SJCRH30 (cell line): ENCODE data around the gene ARMS2. TPM values are rescaled to one million over a fixed set of nuclear protein-coding genes. Genes with fewer than 3 reads are reported as not detected.
A peak's percentile ranks its signal among the peaks of the same experiment; 100 is the strongest.

Source experiments
- DNase-seq, 2 experiments: peaks; one replicate each; pipeline ENCODE4 v3.0.0-alpha.2; 2015 to 2020
- H3K27ac ChIP-seq: fragments of 250-450 bp; sonication (Bioruptor Pico); 2 replicates; pipeline ENCODE4 v1.5.1; 2020; ENCODE audit warnings: mild to moderate bottlenecking, moderate library complexity
- H3K27me3 ChIP-seq: fragments of 250-450 bp; sonication (Bioruptor Pico); 2 replicates; pipeline ENCODE4 v1.5.1; 2020; ENCODE audit warnings: mild to moderate bottlenecking, moderate library complexity
- H3K36me3 ChIP-seq: fragments of 250-450 bp; sonication (Bioruptor Pico); 2 replicates; pipeline ENCODE4 v1.5.1; 2020; ENCODE audit warnings: mild to moderate bottlenecking, moderate library complexity
- H3K4me1 ChIP-seq: fragments of 250-450 bp; sonication (Bioruptor Pico); 2 replicates; pipeline ENCODE4 v1.5.1; 2020; ENCODE audit warnings: mild to moderate bottlenecking, moderate library complexity
- H3K4me3 ChIP-seq: fragments of 250-450 bp; sonication (Bioruptor Pico); 2 replicates; pipeline ENCODE4 v1.5.1; 2020; ENCODE audit warnings: mild to moderate bottlenecking, moderate library complexity
- H3K9me3 ChIP-seq: fragments of 250-450 bp; sonication (Bioruptor Pico); replicated peaks from 2 replicates; pipeline ENCODE4 v1.5.1; 2020; ENCODE audit warnings: mild to moderate bottlenecking, moderate library complexity
- total RNA-seq: library from RNA; depleted of rRNA; stranded (reverse); fragments of >200 nt; shearing (Covaris generic); gene quantifications from 2 replicates; pipeline ENCODE4 v1.2.3, GENCODE V29; 2014

Gene ARMS2
- total RNA-seq, 1 experiment from 2014 or later = not detected

- H3K9me3 ChIP-seq = no peaks in the 10 kb centered on the region
- no peak overlapping the region for H3K4me3 ChIP-seq
- H3K27ac ChIP-seq = no peak overlapping the region
- H3K27me3 ChIP-seq = no peaks in the 10 kb centered on the region
- DNase-seq = no peak
- peaks cover 9% of the 10 kb centered on the region for H3K4me1 ChIP-seq
- no peaks in the 10 kb centered on the region for H3K36me3 ChIP-seq
These were observed 18.7 kb downstream of the ARMS2 start for GRCh38 chr10:122473116-122473515.

DNA sequence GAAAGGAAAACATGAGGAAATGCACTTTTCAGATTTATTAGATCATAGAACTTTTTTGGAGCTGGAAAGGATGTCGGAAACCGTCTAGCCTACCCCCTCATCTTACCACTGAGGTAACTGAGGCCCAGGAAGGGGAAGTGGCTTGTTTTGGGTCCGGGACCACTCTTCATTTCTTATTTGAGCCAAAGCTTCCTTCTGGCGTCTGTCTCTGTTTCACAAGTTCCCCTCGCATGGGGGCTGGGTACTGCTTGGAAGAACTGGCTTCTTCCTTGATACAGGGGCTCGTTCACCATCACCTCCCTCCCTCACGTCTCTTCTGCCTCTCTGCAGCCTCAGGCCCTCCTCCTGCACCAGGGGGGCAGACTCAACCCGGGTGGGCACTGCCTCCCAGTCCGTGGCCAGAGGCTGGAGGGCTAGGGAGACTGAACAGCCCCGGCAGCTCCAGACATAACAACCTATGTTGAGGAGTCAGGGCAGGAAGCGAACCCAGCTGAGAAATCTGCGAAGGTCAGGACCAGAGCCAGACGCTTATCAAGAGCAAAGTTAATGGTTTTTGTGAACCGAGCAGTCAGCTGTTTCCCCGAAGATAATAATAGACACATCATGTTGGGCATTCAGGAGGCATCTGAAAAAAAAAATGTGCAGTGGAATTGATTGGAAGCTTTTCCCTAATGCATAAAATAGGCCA lies 19.8 kb downstream of the ARMS2 start:
- Histone ChIP-seq H3K27ac (no peak overlapping the region), H3K4me1 (peaks cover 4% of the 10 kb centered on the region; the same call in 1 of the 2 replicates), H3K9me3 (no peaks in the 10 kb centered on the region), H3K27me3 (no peaks in the 10 kb centered on the region), H3K36me3 (no peaks in the 10 kb centered on the region), H3K4me3 (no peak overlapping the region)
- no peak for DNase-seq

GRCh38 chr10:122475100-122475499 lies 20.6 kb downstream of the ARMS2 start:
- Histone ChIP-seq H3K36me3 (no peaks in the 10 kb centered on the region), H3K27me3 (no peaks in the 10 kb centered on the region), H3K4me3 (no peak overlapping the region), H3K9me3 (no peaks in the 10 kb centered on the region), H3K27ac (no peak overlapping the region), H3K4me1 (no peaks in the 10 kb centered on the region)
- no peak for DNase-seq

- H3K36me3 ChIP-seq = no peaks in the 10 kb centered on the region
- no peaks in the 10 kb centered on the region for H3K4me1 ChIP-seq
- no peaks in the 10 kb centered on the region for H3K9me3 ChIP-seq
- no peak overlapping the region for H3K27ac ChIP-seq
- H3K4me3 ChIP-seq = no peak overlapping the region
- H3K27me3 ChIP-seq = no peaks in the 10 kb centered on the region
- DNase-seq = no peak
These were observed 21.3 kb downstream of the ARMS2 start for GRCh38 chr10:122475591-122476332.

DNA sequence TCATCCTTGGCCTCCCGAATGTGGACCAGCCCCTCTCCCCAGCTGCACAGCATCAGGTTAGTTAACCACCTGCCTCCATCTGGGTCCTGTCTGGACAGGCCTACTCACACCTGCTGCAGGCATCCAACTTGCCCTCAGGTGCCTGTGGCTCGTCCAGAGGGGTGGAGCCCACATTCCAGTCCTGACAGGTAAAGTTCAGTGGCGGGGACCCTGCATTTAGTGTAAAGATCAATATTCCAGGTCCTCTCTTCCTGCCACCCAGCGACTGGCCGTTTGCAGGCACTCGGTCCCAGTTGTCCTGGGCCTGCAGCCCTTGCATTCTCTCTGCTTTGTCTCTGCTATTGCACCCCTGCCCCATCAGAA lies 21.9 kb downstream of the ARMS2 start:
- no peaks in the 10 kb centered on the region for H3K9me3 ChIP-seq
- no peak for DNase-seq
- no peaks in the 10 kb centered on the region for H3K4me1 ChIP-seq
- no peaks in the 10 kb centered on the region for H3K36me3 ChIP-seq
- no peaks in the 10 kb centered on the region for H3K27me3 ChIP-seq
- H3K4me3 ChIP-seq = no peak overlapping the region
- H3K27ac ChIP-seq = no peak overlapping the region

- H3K4me3 ChIP-seq = no peak overlapping the region
- H3K27me3 ChIP-seq = no peaks in the 10 kb centered on the region
- H3K9me3 ChIP-seq = no peaks in the 10 kb centered on the region
- no peak overlapping the region for H3K27ac ChIP-seq
- H3K4me1 ChIP-seq = no peaks in the 10 kb centered on the region
- no peak for DNase-seq
- no peaks in the 10 kb centered on the region for H3K36me3 ChIP-seq
These were observed 23.0 kb downstream of the ARMS2 start for GRCh38 chr10:122477436-122477835.

DNA sequence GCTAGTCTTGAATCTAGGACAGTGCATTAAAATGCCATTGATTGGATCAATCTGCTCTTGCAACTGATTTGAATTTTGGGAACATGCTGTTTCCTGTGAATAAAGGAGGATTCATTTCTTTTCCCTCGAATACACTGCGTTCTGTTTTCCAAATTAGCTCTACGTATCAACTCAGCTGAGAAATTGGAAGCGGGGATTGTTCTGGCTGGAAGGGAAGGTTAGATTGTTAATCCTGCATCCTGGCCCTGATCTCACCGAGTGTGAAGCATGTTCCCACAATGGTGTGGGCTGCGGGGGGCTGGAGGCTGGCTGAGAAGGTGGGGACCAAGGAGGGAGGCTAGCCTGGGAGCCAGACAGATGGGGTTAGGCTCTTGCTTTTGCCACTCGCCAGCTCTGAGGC lies 24.5 kb downstream of the ARMS2 start:
- Histone ChIP-seq H3K27ac (no peak overlapping the region), H3K4me1 (no peaks in the 10 kb centered on the region), H3K27me3 (no peaks in the 10 kb centered on the region), H3K9me3 (no peaks in the 10 kb centered on the region), H3K4me3 (no peak overlapping the region), H3K36me3 (no peaks in the 10 kb centered on the region)
- no peak for DNase-seq

GRCh38 chr10:122480146-122480833 lies 25.8 kb downstream of the ARMS2 start:
- no peaks in the 10 kb centered on the region for H3K9me3 ChIP-seq
- H3K36me3 ChIP-seq = no peaks in the 10 kb centered on the region
- H3K27ac ChIP-seq = no peak overlapping the region
- no peak overlapping the region for H3K4me3 ChIP-seq
- DNase-seq = no peak
- no peaks in the 10 kb centered on the region for H3K4me1 ChIP-seq
- no peaks in the 10 kb centered on the region; the same call in 1 of the 2 replicates for H3K27me3 ChIP-seq

DNA sequence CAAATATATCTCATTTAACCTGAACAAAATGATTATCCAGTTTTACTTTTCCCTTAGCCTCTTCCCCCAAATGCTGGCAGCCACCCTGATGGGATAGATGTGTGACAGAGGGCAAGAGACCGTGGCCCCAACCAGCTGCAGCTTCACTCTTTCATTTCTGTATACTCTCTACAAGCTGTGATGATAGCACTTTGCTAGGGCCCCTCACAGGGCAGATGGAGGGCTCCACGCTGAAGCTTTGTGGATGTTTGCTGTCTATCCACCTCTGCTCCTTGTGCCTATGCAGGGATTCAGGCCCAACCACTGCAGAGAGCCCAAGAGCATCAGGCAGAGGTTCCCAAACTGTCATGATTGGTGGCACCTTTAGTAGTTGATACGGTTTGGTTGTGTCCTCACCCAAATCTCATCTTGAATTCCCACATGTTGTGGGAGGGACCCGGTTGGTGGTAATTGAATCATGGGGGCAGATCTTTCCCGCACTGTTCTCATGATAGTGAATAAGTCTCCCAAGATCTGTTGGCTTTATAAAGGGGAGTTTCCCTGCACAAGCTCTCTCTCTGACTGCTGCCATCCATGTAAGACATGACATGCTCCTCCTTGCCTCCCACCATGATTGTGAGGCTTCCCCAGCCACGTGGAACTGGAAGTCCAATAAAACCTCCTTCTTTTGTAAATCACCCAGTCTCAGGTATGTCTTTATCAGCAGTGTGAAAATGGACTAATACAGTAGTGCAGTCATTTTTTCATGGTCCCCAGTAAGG lies 27.0 kb downstream of the ARMS2 start:
- H3K4me1 ChIP-seq = no peaks in the 10 kb centered on the region
- H3K36me3 ChIP-seq = no peaks in the 10 kb centered on the region
- no peaks in the 10 kb centered on the region for H3K9me3 ChIP-seq
- H3K4me3 ChIP-seq = no peak overlapping the region
- DNase-seq = no peak
- no peaks in the 10 kb centered on the region; the same call in 1 of the 2 replicates for H3K27me3 ChIP-seq
- H3K27ac ChIP-seq = no peak overlapping the region

- DNase-seq = no peak
- no peaks in the 10 kb centered on the region for H3K4me1 ChIP-seq
- H3K27me3 ChIP-seq = no peaks in the 10 kb centered on the region; the same call in 1 of the 2 replicates
- no peak overlapping the region for H3K4me3 ChIP-seq
- no peaks in the 10 kb centered on the region for H3K36me3 ChIP-seq
- H3K27ac ChIP-seq = no peak overlapping the region
- H3K9me3 ChIP-seq = no peaks in the 10 kb centered on the region
These were observed 30.0 kb downstream of the ARMS2 start for GRCh38 chr10:122484276-122485060.

DNA sequence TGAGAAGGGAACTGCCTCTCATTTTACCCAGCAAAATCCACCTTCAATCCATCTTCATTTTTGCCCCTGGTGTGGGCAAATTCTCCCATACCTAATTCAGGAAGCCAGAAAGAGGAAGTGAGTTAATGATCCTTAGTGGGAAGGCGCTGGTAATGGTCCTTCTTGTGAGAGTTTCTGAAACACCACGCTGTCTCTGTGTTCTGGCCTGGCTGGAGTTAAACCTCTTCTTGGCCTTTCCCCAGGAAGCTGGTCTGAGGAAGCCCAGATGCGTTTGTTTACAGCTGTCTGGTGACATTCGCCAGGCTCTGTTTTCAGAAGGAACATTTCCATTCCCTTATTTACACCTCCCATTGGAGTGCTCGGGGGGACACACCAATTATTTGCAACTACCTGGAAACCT lies 31.2 kb downstream of the ARMS2 start:
- Histone ChIP-seq H3K4me1 (no peaks in the 10 kb centered on the region), H3K4me3 (no peak overlapping the region), H3K27me3 (peaks cover 2% of the 10 kb centered on the region; the same call in 1 of the 2 replicates), H3K27ac (no peak overlapping the region), H3K9me3 (no peaks in the 10 kb centered on the region), H3K36me3 (no peaks in the 10 kb centered on the region)
- DNase-seq = no peak

DNA sequence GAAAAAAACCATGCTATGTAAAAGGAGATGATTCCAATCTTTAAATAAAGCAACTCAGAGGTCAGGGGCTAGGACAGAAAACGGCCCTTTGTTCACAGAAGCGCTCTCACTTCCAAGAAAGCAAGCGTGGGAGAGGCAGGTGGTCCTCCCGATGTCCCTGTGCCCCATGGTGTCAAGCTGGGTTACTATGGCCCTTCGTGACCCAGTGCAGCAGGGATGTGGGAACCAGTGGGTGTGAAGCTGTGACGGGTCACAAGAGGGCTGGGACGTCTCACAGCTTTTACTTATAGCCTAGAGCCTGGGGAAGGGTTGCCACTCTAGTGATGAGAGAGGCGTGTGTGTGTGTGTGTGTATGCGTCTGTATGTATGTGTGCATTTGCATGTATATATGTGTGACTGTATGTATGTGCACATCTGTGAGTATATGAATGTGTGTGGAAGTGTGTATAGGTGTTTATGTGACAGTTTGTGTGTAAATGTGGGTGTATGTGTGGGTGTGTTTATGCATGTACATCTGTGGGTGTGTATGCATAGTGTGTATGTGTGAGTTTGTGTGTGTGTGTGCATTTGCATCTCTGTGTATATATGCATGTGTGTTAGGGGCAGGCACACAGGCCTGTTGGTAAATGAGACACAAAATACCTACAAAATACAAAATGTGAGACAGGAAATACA lies 32.1 kb downstream of the ARMS2 start:
- no peaks in the 10 kb centered on the region for H3K36me3 ChIP-seq
- no peak overlapping the region for H3K4me3 ChIP-seq
- H3K27ac ChIP-seq = no peak overlapping the region
- H3K4me1 ChIP-seq = no peaks in the 10 kb centered on the region
- DNase-seq = no peak
- H3K27me3 ChIP-seq = peaks cover 6% of the 10 kb centered on the region
- no peaks in the 10 kb centered on the region for H3K9me3 ChIP-seq

DNA sequence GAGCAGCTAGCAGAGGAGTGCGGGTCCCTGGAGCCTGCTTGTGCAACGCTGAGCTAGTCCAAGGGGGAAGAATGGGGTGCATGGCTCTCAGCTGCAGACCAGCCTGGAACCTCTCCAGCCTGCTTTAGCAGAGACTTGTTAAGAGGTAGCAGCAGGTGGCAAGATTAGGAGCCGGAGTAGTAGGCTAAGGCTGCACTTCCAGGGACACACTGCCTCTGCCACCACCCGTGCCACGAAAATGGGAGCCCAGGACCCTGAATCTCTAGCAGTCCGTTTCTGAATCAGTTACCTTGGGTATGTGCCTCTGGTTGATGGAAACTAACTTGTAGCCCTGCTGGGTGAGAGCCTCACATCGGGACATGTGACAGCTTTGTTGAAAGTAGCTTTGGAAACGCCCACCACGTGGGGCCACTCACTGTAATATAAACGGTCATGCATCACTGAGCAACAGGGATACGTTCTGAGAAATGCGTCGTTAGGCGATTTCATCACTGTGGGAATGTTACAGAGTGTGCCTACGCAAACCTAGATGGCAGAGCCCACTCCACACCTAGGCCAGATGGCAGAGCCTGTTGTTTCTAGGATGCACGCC lies 32.8 kb downstream of the ARMS2 start:
- Histone ChIP-seq H3K36me3 (no peaks in the 10 kb centered on the region), H3K27me3 (peaks cover 12% of the 10 kb centered on the region), H3K4me1 (no peaks in the 10 kb centered on the region), H3K9me3 (no peaks in the 10 kb centered on the region), H3K4me3 (no peak overlapping the region), H3K27ac (no peak overlapping the region)
- DNase-seq = peak in 1 of 2 experiments; percentile 20
